M059J (cell line): ENCODE measurements around the gene ITPKB. TPM values are rescaled to one million over a fixed set of nuclear protein-coding genes. Genes with fewer than 3 reads are reported as not detected.

Experiments used
- DNase-seq: peaks from one replicate; pipeline ENCODE4 v3.0.0-alpha.2; 2012; ENCODE audit warnings: low read depth
- total RNA-seq: library from RNA; depleted of rRNA; stranded (reverse); fragments of >200 nt; shearing (Covaris generic); gene quantifications from 2 replicates; pipeline ENCODE4 v1.2.3, GENCODE V29; 2014

ITPKB gene
- total RNA-seq, 1 experiment from 2014 or later = 6.1 TPM

GRCh38 chr1:226704169-226704937 lies 34.7 kb downstream of the ITPKB start:
- no peak for DNase-seq

- DNase-seq = peak; percentile 51
Measured at GRCh38 chr1:226702957-226703831, 35.9 kb downstream of the ITPKB start.

- peak; percentile 69 for DNase-seq
Measured at GRCh38 chr1:226702318-226702956, 36.6 kb downstream of the ITPKB start.

GRCh38 chr1:226700861-226701260 lies 38.2 kb downstream of the ITPKB start:
- no peak for DNase-seq

GRCh38 chr1:226699166-226699565 lies 39.9 kb downstream of the ITPKB start:
- DNase-seq = no peak

- no peak for DNase-seq
Measured at GRCh38 chr1:226698659-226699058, 40.4 kb downstream of the ITPKB start.

GRCh38 chr1:226697929-226698544 lies 41.0 kb downstream of the ITPKB start:
- DNase-seq = no peak

- DNase-seq = peak; percentile 78
Measured at GRCh38 chr1:226697151-226697928, 41.7 kb downstream of the ITPKB start.

- no peak for DNase-seq
Measured at GRCh38 chr1:226696547-226696946, 42.5 kb downstream of the ITPKB start.

- no peak for DNase-seq
Measured at GRCh38 chr1:226695335-226695900, 43.7 kb downstream of the ITPKB start.

GRCh38 chr1:226692823-226693222 lies 46.3 kb downstream of the ITPKB start:
- DNase-seq = no peak

GRCh38 chr1:226692051-226692792 lies 46.9 kb downstream of the ITPKB start:
- DNase-seq = no peak

- no peak for DNase-seq
Measured at GRCh38 chr1:226691247-226691646, 47.8 kb downstream of the ITPKB start.

- DNase-seq = no peak
Measured at GRCh38 chr1:226690460-226690982, 48.6 kb downstream of the ITPKB start.

- no peak for DNase-seq
Measured at GRCh38 chr1:226688808-226689207, 50.3 kb downstream of the ITPKB start.

- no peak for DNase-seq
Measured at GRCh38 chr1:226688056-226688748, 50.9 kb downstream of the ITPKB start.

- DNase-seq = no peak
Measured at GRCh38 chr1:226687426-226687825, 51.7 kb downstream of the ITPKB start.

GRCh38 chr1:226686440-226687425 lies 52.3 kb downstream of the ITPKB start:
- no peak for DNase-seq
